Progenitor cell of endocrine pancreas (in vitro differentiated cells): Measurements from ENCODE around the gene AK2. TPM values are rescaled to one million over a fixed set of nuclear protein-coding genes. Genes with fewer than 3 reads are reported as not detected.

Experiments used
- DNase-seq: peaks from one replicate; pipeline ENCODE4 v3.0.0; 2021; ENCODE audit warnings: low spot score; ENCODE audit not compliant: unreplicated experiment
- H3K27ac Mint-ChIP-seq: 2 replicates; pipeline ENCODE4 v1.8.0; 2021; ENCODE audit warnings: mild to moderate bottlenecking, moderate library complexity, mixed read lengths
- H3K27me3 Mint-ChIP-seq: 2 replicates; pipeline ENCODE4 v1.8.0; 2021; ENCODE audit warnings: mixed read lengths
- H3K36me3 Mint-ChIP-seq: 2 replicates; pipeline ENCODE4 v1.8.0; 2022; ENCODE audit warnings: mixed read lengths; ENCODE audit not compliant: insufficient read depth
- H3K4me1 Mint-ChIP-seq: 2 replicates; pipeline ENCODE4 v1.8.0; 2021; ENCODE audit warnings: low read depth, mixed read lengths
- H3K4me3 Mint-ChIP-seq: 2 replicates; pipeline ENCODE4 v1.8.0; 2021; ENCODE audit warnings: low read depth, mild to moderate bottlenecking, moderate library complexity, mixed read lengths
- H3K9me3 Mint-ChIP-seq: 2 replicates; pipeline ENCODE4 v1.8.0; 2021; ENCODE audit warnings: low read depth, mixed read lengths
- total RNA-seq: library from RNA; stranded (reverse); gene quantifications from 2 replicates; pipeline ENCODE4 v1.2.1, GENCODE V29; 2021
- TF ChIP-seq, protein P1 (sequence below): fragments of 200-600 bp; sonication (generic); IDR thresholded peaks from one replicate; pipeline ENCODE4 v1.5.0; 2021; ENCODE audit warnings: antibody characterized with exemption, mild to moderate bottlenecking; ENCODE audit not compliant: unreplicated experiment

Gene AK2
- total RNA-seq, 1 donor from 2014 or later: 116 TPM

DNA sequence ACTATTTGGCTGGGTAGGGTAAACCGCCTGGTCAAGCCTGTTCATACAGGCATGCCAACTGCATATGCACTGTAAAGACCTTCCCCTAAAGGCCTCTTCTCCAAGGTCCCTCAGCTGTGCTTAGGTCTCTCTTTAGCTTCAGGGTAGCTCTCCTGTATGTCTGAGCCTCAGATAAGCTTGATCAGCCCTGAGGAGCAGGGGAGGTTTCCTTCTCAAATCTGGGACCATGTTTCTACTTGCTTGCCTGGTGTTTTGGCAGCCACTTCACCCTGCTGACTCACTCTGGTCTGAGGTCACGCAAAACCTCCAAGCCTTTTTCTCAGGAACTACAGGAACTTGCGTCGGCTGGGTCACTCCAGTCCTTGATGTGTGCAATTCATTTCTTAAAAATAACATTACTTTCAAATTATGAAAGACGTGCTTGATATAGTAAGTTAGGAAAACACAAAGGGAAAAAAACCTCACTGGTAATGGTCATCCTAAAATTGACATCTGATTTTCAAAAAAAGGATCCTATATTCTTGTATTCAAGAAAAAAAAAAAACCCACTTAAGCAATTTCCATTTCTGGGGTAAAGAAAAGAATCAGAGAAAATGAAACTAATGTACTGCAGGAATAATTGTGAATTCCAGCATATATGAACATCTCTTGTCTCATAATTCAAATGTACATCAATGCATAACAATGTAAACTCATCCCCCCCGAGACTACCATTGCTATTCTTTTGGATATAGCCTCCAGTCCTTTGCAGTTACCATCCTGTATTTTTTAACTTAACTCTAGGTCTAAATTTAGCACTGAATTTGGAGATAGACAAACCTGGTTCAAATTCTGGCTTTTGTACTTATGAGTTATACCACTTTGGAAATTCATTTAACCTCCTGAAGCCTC lies 47.3 kb downstream of the AK2 start:
- Mint-ChIP-seq H3K9me3 (no peaks in the 10 kb centered on the region), H3K36me3 (no peaks in the 10 kb centered on the region), H3K4me1 (peaks cover 10% of the 10 kb centered on the region), H3K4me3 (no peak overlapping the region), H3K27ac (no peak overlapping the region), H3K27me3 (no peaks in the 10 kb centered on the region)
- TF ChIP-seq, protein P1, sequence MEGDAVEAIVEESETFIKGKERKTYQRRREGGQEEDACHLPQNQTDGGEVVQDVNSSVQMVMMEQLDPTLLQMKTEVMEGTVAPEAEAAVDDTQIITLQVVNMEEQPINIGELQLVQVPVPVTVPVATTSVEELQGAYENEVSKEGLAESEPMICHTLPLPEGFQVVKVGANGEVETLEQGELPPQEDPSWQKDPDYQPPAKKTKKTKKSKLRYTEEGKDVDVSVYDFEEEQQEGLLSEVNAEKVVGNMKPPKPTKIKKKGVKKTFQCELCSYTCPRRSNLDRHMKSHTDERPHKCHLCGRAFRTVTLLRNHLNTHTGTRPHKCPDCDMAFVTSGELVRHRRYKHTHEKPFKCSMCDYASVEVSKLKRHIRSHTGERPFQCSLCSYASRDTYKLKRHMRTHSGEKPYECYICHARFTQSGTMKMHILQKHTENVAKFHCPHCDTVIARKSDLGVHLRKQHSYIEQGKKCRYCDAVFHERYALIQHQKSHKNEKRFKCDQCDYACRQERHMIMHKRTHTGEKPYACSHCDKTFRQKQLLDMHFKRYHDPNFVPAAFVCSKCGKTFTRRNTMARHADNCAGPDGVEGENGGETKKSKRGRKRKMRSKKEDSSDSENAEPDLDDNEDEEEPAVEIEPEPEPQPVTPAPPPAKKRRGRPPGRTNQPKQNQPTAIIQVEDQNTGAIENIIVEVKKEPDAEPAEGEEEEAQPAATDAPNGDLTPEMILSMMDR: no peak
- no peak for DNase-seq

DNA sequence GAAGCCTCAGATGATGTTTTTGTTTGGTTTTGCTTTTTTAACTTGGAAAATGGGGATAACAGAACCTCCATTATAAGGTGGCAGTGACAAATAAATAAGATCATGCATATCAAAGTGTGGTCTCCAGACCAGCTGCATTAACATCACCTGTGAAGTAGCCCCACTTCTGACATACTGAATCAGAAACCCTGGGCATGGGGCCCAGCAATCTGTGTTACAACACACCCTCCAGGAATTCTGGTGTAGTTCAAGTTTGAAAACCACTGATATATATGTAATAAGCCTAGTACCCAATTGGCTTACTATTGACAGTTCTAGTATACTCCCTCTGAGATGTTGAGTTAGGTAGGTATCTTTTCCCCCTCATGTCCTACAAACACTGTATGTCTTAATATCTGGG lies 48.0 kb downstream of the AK2 start:
- no peak overlapping the region for H3K4me3 Mint-ChIP-seq
- no peak overlapping the region for H3K27ac Mint-ChIP-seq
- H3K36me3 Mint-ChIP-seq: no peaks in the 10 kb centered on the region
- no peaks in the 10 kb centered on the region for H3K27me3 Mint-ChIP-seq
- no peaks in the 10 kb centered on the region for H3K9me3 Mint-ChIP-seq
- TF ChIP-seq, protein P1: no peak
- H3K4me1 Mint-ChIP-seq: peaks cover 10% of the 10 kb centered on the region
- no peak for DNase-seq

DNA sequence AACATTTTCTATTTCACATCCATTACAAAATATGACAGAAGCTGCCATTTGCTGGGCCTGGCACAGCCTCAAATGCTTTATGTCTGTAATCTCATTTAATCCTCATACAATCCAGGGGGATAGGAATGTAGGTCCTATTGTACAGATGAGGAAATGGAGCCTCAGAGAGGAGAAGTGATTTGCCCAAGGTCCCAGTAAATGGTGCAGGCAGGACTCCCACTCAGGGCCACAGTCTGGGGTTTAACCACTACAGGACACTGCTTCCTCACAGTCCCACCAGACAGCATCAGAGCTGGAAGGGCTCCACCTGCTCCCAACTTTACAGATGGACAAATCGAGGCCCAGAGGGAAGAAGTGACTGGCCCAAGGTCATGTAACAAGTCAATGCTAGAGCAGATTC lies 51.5 kb downstream of the AK2 start:
- H3K27ac Mint-ChIP-seq: no peak overlapping the region

DNA sequence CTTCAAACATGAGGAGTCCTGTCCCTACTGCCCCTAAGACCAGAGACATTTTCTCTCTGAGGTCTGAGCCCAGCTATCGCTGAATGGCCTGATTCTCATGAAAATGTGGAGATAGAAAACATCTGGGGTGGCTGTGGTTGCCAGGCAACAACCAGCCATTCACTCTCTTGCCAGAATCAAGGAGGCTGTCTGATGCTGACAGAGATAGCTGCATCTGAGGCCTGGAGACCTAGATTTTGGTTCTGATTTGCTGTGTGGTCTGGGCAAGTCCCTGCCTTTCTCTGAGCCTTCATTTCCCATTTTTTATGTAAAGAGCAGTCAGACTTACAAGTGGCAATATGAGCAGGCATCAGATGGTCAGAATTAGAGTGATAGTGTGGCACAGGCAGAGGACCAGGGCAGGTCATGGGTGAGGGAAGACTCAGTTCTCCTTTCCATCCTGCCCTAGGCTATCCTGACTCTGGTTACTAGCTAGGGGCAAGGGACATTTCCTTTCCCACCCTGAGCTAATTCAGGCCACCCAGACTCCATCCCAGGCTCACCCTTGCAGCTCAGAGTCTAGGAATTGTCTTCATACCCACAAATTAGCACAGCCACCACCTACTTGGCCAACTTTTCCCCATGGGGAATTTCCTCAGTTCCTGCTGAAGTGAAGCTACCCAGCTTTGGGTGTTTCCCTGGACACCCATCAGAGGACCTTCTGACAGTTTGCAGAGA lies 52.1 kb downstream of the AK2 start:
- no peaks in the 10 kb centered on the region for H3K27me3 Mint-ChIP-seq
- H3K4me1 Mint-ChIP-seq: no peaks in the 10 kb centered on the region
- no peak overlapping the region for H3K27ac Mint-ChIP-seq
- no peaks in the 10 kb centered on the region for H3K36me3 Mint-ChIP-seq
- no peak for DNase-seq
- H3K4me3 Mint-ChIP-seq: no peak overlapping the region
- TF ChIP-seq, protein P1: no peak
- no peaks in the 10 kb centered on the region for H3K9me3 Mint-ChIP-seq

More for the DNA sequence above, 51.5 kb downstream of the AK2 start:
- Mint-ChIP-seq H3K4me1 (no peaks in the 10 kb centered on the region), H3K36me3 (no peaks in the 10 kb centered on the region), H3K27me3 (no peaks in the 10 kb centered on the region), H3K4me3 (no peak overlapping the region), H3K9me3 (no peaks in the 10 kb centered on the region)
- TF ChIP-seq, protein P1: no peak
- DNase-seq: no peak

DNA sequence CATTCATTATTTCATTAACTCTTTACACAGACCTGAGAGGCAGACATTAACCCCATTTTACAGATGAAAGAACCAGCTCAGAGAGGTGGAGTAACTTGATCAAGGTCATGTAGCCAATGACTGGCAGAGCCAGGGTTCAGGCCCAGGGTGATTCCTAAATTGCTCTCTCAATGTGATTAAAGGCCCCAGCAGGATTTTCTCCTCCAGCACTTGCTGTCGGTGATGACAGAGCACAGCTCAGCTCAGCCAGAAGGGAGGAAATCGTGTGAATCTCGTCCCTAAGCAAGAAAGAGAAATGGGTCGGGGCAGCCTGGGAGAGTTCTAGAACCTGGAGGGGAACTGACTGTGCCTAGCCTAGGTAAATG lies 52.6 kb downstream of the AK2 start:
- no peaks in the 10 kb centered on the region for H3K9me3 Mint-ChIP-seq
- H3K4me1 Mint-ChIP-seq: no peaks in the 10 kb centered on the region
- no peaks in the 10 kb centered on the region for H3K27me3 Mint-ChIP-seq
- H3K27ac Mint-ChIP-seq: no peak overlapping the region
- no peaks in the 10 kb centered on the region for H3K36me3 Mint-ChIP-seq
- DNase-seq: no peak
- TF ChIP-seq, protein P1: no peak
- H3K4me3 Mint-ChIP-seq: no peak overlapping the region
